HG02870 (cell line): Measurements from ENCODE around the gene SCN1B.

Experiments
- ATAC-seq: cut with Tn5 transposase; IDR thresholded peaks from one replicate; pipeline ENCODE4 v1.9.1; 2021; ENCODE audit warnings: mild to moderate bottlenecking, moderate library complexity; ENCODE audit not compliant: unreplicated experiment

Gene SCN1B

DNA sequence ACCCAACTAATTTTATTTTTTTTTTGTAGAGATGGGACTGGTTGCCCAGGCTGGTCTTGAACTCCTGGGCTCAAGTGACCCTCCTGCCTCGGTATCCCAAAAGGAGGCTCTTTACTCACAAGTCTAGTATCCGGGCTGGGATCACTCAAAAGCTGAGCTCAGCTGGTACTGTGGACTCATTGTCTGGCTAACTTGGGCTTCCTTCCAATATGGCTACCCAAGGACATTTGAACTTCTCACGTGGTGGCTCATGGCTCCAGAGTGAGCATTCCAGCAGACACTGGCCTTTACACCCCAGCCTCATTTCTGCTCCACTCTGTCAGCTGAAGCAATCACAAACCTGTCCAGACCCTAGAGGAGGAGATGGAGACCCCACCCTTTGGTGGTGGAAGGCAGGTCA is 40.2 kb downstream of the SCN1B start:
- ATAC-seq, result no peak

GRCh38 chr19:35073516-35073915 is 43.2 kb downstream of the SCN1B start:
- no peak for ATAC-seq

DNA sequence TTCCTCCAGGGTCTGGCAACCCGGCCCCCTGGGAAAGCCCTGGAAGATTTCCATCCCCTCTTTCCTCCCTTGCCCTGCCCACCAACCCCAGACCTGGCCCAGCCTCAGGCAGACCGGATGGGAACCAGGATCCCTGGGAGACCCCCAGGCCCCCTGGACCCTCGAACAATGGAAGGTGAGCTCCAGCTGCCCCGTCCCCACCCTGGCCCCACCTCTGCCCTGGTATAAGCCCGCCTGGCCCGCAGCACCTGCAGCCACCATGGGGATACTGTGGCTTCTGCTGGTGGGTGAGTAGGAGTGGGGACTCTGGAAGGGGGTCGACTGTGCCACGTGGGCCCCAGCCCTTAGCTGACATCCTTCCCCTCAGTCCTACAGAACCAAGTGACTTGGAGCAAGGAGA is 43.7 kb downstream of the SCN1B start:
- ATAC-seq, result no peak

- no peak for ATAC-seq
Observed at GRCh38 chr19:35074426-35075201, 44.3 kb downstream of the SCN1B start.

DNA sequence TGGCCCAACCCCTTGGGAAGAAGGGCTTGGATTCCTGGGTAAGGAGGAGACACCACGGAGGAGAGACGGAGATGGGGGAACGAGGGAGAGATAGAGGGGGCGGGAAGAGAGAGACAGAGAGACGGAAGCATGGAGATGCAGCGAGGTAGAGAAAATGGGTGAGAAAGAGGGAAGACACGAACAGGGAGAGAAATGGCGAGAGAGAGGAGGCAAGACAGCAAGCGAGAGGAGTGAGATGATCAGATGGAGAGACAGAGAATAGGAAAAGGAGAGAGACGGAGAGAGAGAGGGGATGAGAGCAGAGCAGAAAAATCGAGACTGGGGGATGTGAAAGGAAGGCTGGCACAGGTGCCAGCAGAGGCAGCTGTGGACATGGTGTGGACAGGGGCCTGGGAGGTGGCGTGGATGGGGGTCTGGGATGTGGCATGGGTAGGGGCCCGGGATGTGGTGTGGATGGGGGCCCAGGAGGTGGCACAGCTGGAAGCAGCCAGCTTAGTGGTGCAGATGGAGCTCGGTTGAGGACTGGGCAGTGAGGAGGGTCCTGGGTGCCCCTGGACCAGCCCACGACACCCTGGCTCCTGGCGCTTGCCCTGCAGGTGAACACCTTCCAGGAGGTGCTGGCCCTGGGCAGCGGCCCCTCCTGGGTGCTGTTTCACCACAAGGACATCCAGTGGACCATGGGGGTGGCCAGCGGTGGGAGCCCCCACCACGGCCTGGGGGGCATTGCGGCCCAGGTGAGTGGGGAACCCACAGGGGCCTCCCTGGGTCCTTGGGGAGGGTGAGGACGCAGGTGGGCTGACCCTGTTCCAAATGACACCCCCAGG is 45.1 kb downstream of the SCN1B start:
- ATAC-seq, result no peak

DNA sequence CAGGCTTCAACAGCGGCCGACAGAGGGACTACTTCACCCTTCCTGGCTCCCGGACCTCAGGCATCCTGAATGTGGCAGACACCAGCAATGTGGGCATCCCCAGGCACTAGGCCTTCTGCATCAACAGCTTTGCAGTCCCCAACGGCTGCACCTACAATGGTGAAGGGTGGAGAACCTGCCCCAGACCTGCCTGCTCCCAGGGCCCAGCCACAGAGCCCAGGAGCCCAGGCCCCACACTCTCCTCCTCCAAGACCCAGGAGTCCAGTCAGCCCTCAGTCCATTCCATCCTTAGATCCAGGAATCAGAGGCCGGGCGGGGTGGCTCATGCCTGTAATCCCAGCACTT is 45.7 kb downstream of the SCN1B start:
- no peak for ATAC-seq

GRCh38 chr19:35076657-35077056 is 46.4 kb downstream of the SCN1B start:
- ATAC-seq, result no peak

DNA sequence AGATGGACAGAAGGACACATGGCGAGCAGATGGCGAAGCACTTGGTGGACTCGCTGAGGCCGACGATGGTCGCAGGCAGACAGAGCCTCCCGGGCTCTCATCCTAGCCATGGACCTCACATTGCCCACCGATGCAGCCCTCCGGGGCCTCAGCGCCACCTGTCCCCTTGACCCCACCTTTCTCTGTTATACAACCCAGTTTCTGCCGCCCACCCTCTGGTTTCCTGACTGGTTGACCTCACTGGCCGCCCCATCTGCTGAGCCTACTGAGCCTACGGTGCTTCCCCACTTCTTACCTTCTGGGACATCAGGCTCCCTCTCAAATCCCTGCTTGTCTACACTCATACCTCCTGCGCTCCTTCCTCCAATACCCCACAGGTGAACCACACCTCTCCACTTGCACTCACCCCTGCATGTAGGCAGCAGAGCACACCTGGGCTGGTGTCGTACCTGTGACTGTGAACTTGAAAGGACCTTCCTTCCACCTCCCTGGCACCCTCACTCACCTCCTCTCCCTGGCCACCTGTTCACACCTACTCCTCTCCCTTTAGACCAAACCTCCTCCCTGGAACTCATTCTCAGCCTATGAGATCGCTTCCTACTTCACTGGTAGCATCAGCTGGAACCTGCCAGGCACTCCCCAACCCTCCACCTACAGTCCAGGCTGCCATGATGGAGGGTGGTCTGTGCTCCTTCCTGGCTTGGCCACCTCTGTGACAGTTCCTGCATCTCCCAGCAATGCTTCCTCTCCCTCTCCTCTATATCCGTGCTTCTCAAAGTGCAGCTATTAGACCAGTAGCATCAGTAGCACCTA is 47.3 kb downstream of the SCN1B start:
- ATAC-seq, result no peak

- ATAC-seq, result no peak
Observed at GRCh38 chr19:35079826-35080225, 49.6 kb downstream of the SCN1B start.

DNA sequence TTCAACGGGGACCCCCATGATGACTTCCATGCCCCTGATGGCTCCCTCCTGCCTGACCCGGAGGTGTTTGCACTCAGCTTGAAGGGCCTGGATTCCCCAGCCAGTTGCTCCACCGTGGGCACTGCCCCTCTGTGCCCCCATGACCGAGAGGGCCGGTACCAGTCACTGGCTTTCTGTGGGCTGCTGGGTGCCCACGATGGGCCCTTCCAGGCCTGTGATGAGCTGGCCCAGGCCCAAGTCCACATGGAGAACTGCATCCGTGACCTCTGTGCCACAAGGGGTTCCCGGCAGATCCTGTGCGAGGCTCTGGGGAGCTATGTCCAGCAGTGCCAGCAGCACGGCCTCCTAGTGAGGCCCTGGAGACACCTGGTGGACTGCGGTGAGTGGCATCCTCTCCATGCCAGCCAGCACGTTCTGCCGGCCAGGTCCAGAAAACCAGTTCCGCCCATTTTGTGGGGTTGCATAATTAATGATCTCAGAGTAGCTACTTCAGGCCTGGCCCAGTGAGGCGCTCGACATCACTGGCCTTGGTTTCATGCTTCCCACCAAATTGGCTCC is 50.4 kb downstream of the SCN1B start:
- ATAC-seq, result no peak

- ATAC-seq, result no peak
Observed at GRCh38 chr19:35081201-35081600, 50.9 kb downstream of the SCN1B start.

DNA sequence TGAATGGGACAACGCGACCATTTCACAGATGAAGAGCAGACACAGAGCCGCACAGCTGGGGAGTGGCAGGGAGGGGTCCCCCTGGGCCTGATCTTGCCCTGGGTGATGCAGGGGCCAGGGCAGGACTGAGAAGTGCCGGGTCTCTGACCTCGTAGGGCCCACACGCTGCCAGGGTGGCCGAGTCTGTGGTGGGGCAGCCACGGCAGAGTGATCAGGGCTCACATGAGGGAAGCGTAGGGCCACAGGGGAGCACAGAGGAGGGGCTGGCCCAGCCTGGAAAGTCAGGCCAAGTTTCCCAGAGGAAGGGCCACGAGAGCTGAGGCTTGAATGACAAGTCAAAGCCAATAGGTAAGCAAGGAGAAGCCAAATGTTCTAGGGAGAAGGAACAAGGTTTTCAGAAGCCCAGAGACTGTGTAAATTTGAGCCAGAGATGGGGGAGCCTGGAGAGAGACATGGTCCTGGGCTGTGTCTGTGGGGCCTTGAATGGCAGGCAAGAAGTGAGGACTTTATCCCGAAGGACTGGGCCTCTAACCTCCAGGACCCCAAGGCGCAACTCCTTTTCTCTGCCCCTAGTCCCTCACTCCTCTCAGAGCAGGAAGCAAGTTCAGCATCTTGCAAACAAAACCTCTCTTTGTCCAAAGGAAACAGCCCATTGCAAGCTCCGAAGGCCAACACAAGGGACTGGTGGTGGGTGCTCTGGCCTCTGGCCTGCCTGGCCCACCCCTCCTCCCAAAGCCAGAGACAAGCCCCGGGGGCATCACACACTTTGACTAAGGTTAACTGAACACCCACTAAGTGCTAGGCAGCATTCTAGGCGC is 53.6 kb downstream of the SCN1B start:
- no peak for ATAC-seq

DNA sequence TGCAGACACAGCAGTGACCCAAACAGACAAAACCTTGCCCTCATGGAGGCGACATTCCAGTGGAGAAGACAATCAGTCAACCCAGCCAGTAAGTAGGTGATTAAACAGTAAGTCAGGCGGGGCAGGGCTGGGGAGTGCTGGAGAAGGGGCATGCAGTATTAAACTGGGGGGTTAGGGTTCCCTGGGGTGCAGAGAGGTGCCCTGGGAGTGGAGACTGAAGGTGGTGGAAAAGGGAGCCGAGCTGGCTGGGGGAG is 54.2 kb downstream of the SCN1B start:
- no peak for ATAC-seq

- ATAC-seq, result no peak
Observed at GRCh38 chr19:35085947-35086346, 55.7 kb downstream of the SCN1B start.

GRCh38 chr19:35086455-35086854 is 56.2 kb downstream of the SCN1B start:
- no peak for ATAC-seq

GRCh38 chr19:35087393-35087792 is 57.1 kb downstream of the SCN1B start:
- no peak for ATAC-seq

DNA sequence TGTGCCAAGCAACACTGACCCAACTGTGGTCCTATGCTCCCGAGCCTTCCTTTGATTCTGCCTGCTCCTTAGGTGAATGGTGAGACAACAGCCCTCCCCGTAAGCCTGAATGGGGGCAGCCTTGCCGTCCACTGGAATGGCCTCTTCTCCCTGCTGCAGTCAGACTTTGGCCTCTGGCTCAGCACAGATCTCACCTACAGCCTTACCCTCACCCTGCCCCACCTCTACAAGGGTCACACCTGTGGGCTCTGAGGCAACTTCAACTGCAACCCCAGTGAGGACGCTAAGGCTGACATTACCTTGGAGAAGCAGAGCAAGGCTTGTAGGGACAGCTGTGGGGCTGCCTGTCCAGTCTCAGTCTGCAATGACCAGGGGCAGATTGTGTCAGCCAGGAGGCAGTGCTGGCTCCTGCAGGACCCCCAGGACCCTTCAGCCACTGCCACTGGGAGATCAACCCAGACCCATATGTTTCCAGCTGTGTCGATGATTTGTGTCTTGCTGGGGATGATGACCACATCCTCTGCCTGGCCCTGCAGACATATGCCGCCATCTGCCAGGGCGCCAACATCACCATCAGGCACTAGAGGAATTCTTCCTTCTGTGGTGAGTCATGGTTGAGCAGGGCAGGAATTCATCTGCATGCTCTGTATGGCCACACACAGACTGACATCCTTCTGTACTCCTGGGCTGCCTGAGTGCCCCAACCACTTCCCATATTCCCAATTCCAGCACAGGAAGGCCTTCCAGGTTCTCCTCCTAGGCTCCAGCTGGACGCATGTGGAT is 58.1 kb downstream of the SCN1B start:
- no peak for ATAC-seq

GRCh38 chr19:35089554-35089953 is 59.3 kb downstream of the SCN1B start:
- ATAC-seq, result no peak
